ENCODE results near the gene ANKRD34A.

- TF ChIP-seq, protein P1, sequence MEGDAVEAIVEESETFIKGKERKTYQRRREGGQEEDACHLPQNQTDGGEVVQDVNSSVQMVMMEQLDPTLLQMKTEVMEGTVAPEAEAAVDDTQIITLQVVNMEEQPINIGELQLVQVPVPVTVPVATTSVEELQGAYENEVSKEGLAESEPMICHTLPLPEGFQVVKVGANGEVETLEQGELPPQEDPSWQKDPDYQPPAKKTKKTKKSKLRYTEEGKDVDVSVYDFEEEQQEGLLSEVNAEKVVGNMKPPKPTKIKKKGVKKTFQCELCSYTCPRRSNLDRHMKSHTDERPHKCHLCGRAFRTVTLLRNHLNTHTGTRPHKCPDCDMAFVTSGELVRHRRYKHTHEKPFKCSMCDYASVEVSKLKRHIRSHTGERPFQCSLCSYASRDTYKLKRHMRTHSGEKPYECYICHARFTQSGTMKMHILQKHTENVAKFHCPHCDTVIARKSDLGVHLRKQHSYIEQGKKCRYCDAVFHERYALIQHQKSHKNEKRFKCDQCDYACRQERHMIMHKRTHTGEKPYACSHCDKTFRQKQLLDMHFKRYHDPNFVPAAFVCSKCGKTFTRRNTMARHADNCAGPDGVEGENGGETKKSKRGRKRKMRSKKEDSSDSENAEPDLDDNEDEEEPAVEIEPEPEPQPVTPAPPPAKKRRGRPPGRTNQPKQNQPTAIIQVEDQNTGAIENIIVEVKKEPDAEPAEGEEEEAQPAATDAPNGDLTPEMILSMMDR (conservative IDR thresholded peaks at IDR 0.05; ENCODE audit: low read depth, low read length) = no peak
- TF ChIP-seq EZH2 (IDR thresholded peaks at IDR 0.05; ENCODE audit: low read length, unreplicated experiment) = no peak
Measured at GRCh38 chr1:145958734-145959133, 5.6 kb downstream of the ANKRD34A start.
